Heart right ventricle (tissue), 16 donors: ENCODE results near the gene VGLL4. TPM values are rescaled to one million over a fixed set of nuclear protein-coding genes. Genes with fewer than 3 reads are reported as not detected.
A peak's percentile ranks its signal among the peaks of the same experiment; 100 is the strongest.

Experiments
- ATAC-seq, 8 donors: fragments of 200-7000 bp; cut with Tn5 transposase; one replicate each; pipeline ENCODE4 v1.9.1; 2020; ENCODE audit warnings: mild to moderate bottlenecking in 8 of 8, moderate library complexity in 8 of 8, moderate number of reproducible peaks in 1 of 8
- DNase-seq, 2 donors: peaks; one replicate each; pipeline ENCODE4 v3.0.0-alpha.2; 2020
- H3K27ac ChIP-seq, 10 donors: fragments of 200-600 bp; sonication (generic) in 2 of 10; one replicate each; pipeline versions ENCODE4 v1.5.0 to v1.8.0; 2020 to 2022; ENCODE audit warnings: mild to moderate bottlenecking in 3 of 10
- H3K27me3 ChIP-seq, 7 donors: fragments of 200-600 bp; one replicate each; pipeline ENCODE4 v1.8.0; 2021 to 2022; ENCODE audit warnings: mild to moderate bottlenecking in 2 of 7
- H3K36me3 ChIP-seq, 9 donors: fragments of 200-600 bp; sonication (generic) in 1 of 9; one replicate each; pipeline versions ENCODE4 v1.5.0 to v1.8.0; 2020 to 2022; ENCODE audit warnings: mild to moderate bottlenecking in 2 of 9
- H3K4me1 ChIP-seq, 9 donors: fragments of 200-600 bp; sonication (generic) in 1 of 9; one replicate each; pipeline versions ENCODE4 v1.5.0 to v1.8.0; 2020 to 2022; ENCODE audit warnings: mild to moderate bottlenecking in 4 of 9
- H3K4me3 ChIP-seq, 10 donors: fragments of 200-600 bp; sonication (generic) in 2 of 10; one replicate each; pipeline versions ENCODE4 v1.5.0 to v1.8.0; 2020 to 2022; ENCODE audit warnings: mild to moderate bottlenecking in 7 of 10, moderate library complexity in 2 of 10
- H3K9me3 ChIP-seq, 11 donors: fragments of 200-600 bp in 10 of 11; sonication (generic) in 2 of 11; one replicate each; pipeline versions ENCODE4 v1.5.0 to v1.8.0; 2013 to 2022; ENCODE audit warnings: mild to moderate bottlenecking in 2 of 11, control low read depth in 1 of 11, moderate library complexity in 1 of 11
- CTCF ChIP-seq, 9 donors: fragments of 200-600 bp; sonication (generic) in 2 of 9; IDR thresholded peaks; one replicate each; pipeline versions ENCODE4 v1.5.0 to v1.8.0; 2021 to 2022; ENCODE audit warnings: antibody characterized with exemption in 9 of 9, mild to moderate bottlenecking in 5 of 9, moderate library complexity in 1 of 9
- WGBS, 2 donors: extraction: QIAGEN DNeasy Blood & Tissue Kit; methylation state at CpG; one replicate each; pipeline ENCODE4 v1.1.7; 2013; ENCODE audit warnings: inconsistent platforms in 1 of 2; 5-methylcytosine and 5-hydroxymethylcytosine counted together
- intact Hi-C, 10 donors: fragments of 100-400 bp; cut with DNase I; formaldehyde crosslinking; loops; one replicate each; pipeline versions ENCODE4 v1.11.1 to v1.14.2; 2022
- polyA plus RNA-seq, 2 donors: library from polyadenylated mRNA; stranded (reverse); fragments of 200-250 nt; gene quantifications; one replicate each; pipeline ENCODE4 v1.2.3, GENCODE V29; 2013
- total RNA-seq, 10 donors: library from RNA; stranded (reverse); fragmentation: NEBNext Ultra II Directional in 3 of 10; extraction: Animal tissue kit (Norgen Biotek cat#: 25700) in 3 of 10; gene quantifications; one replicate each; pipeline versions ENCODE4 v1.2.1 to v1.2.4, GENCODE V29; 2021 to 2023
- donor health status: Arrhythmogenic right ventricular cardiomyopathy.
- donor health status: ischemic (EF 13 %, LVEDD 7.1; RV severe dilation, severe dysfunction).
- donor health status: healthy with polysubstance abuse.
- donor health status: DM: no; HTN: yes; CAD: no.
- donor health status: DM: no; HTN: no; CAD: no.
- donor health status: ischemic (EF 25% LVEDD 6.9; RV normal size, moderate dysfunction).
- donor health status: ischemic (EF 25% LVEDD 5.7; RV mildly dilated, moderate dysfunction).
- donor health status: healthy.
- donor health status: DM: yes; HTN: yes; CAD: no.
- donor health status: Ischemic cardiomyopathy.
- donor health status: ischemic (EF 35%, LVEDD 5.7; RV mildly dilated, moderate dysfunction).
- donor health status: nonischemic (EF 11% LVEDD 7.7; RV severe dilation, severe dysfunction).
- donor health status: DM: yes; HTN: yes; CAD: no.
- donor health status: PGD.
- donor health status: ischemic (EF 29% LVEDD 5.4; RV normal size, mild dysfunction).
- donor health status: nonischemic (EF 23%, LVEDD 6.1; RV moderate dilation, normal function).

Gene VGLL4
- total and polyA plus RNA-seq, 12 donors, result 14.5 to 46.1 (median 29.6) TPM

- no peaks in the 10 kb centered on the region for H3K27me3 ChIP-seq
- TF ChIP-seq CTCF (IDR thresholded peaks at IDR 0.05), result no peak
- ATAC-seq, result no peak
- peaks cover 10 to 96% (median 81%) of the 10 kb centered on the region in 9 donors for H3K4me1 ChIP-seq
- peak overlapping the region; percentile 12 to 90 (median 83) for H3K27ac ChIP-seq
- H3K36me3 ChIP-seq, result peaks cover 0 to 32% (median 0%) of the 10 kb centered on the region in 9 donors
- WGBS, 2 donors, result 73 to 74% methylated on average over 5 of the region's 5 CpGs
- intact Hi-C loops, result loop anchor here in 6 of 10 donors (5.0 kb wide), 2 partner anchors 34 to 39 kb away; partner anchors contain the start of gene VGLL4 (in 3 of the 6)
- no peak overlapping the region for H3K4me3 ChIP-seq
- no peaks in the 10 kb centered on the region for H3K9me3 ChIP-seq
- no peak for DNase-seq
Measured at GRCh38 chr3:11602886-11603527, 40.7 kb downstream of the VGLL4 start.

- H3K27ac ChIP-seq, result peak overlapping the region in 9 of 10 donors; percentile 69 to 90 (median 84)
- H3K4me1 ChIP-seq, result peaks cover 10 to 91% (median 74%) of the 10 kb centered on the region in 9 donors
- peaks cover 0 to 32% (median 0%) of the 10 kb centered on the region in 9 donors for H3K36me3 ChIP-seq
- H3K9me3 ChIP-seq, result no peaks in the 10 kb centered on the region
- H3K4me3 ChIP-seq, result no peak overlapping the region
- DNase-seq (no peak), ATAC-seq (no peak)
- intact Hi-C loops, result loop anchor here in 6 of 10 donors (5.0 kb wide), 2 partner anchors 35 to 40 kb away; partner anchors contain the start of gene VGLL4 (in 3 of the 6)
- no peak for TF ChIP-seq CTCF (IDR thresholded peaks at IDR 0.05)
- WGBS, 2 donors, result 68 to 70% methylated on average over 11 of the region's 11 CpGs
- H3K27me3 ChIP-seq, result no peaks in the 10 kb centered on the region
Measured at GRCh38 chr3:11602239-11602840, 41.4 kb downstream of the VGLL4 start.

- peak; percentile 15 to 66 (median 50) for ATAC-seq
- WGBS, 2 donors, result 35 to 38% methylated on average over 21 of the region's 21 CpGs
- H3K27ac ChIP-seq, result peak overlapping the region; percentile 58 to 90 (median 83)
- peaks cover 0 to 32% (median 0%) of the 10 kb centered on the region in 9 donors for H3K36me3 ChIP-seq
- peaks cover 10 to 92% (median 74%) of the 10 kb centered on the region in 9 donors for H3K4me1 ChIP-seq
- peak overlapping the region in 1 of 10 donors; percentile 3 for H3K4me3 ChIP-seq
- TF ChIP-seq CTCF (IDR thresholded peaks at IDR 0.05), result no peak
- no peaks in the 10 kb centered on the region for H3K27me3 ChIP-seq
- peak; percentile 67 to 75 for DNase-seq
- intact Hi-C loops, result loop anchor here in 6 of 10 donors (5.0 kb wide), 2 partner anchors 36 to 41 kb away; partner anchors contain the start of gene VGLL4 (in 3 of the 6)
- H3K9me3 ChIP-seq, result no peaks in the 10 kb centered on the region
Measured at GRCh38 chr3:11601446-11602238, 42.1 kb downstream of the VGLL4 start.
